RWPE2 (cell line): ENCODE data around the gene PTCH2.

Experiments used
- ATAC-seq: fragments of 200-7000 bp; cut with Tn5 transposase; 3 replicates; pipeline ENCODE4 v1.9.1; 2021; ENCODE audit warnings: low read depth
- DNase-seq: peaks from one replicate; pipeline ENCODE4 v3.0.0-alpha.2; 2020; ENCODE audit warnings: low spot score
- H3K27ac ChIP-seq: fragments of 450-650 bp; 2 replicates; pipeline ENCODE4 v1.5.1; 2017; ENCODE audit warnings: mild to moderate bottlenecking; ENCODE audit not compliant: poor library complexity, severe bottlenecking
- H3K27me3 ChIP-seq: fragments of 250-450 bp; sonication (Bioruptor Pico); 2 replicates; pipeline ENCODE4 v1.5.1; 2021; ENCODE audit warnings: mild to moderate bottlenecking, moderate library complexity; ENCODE audit not compliant: insufficient read depth, poor library complexity, severe bottlenecking
- H3K36me3 ChIP-seq: fragments of 250-450 bp; sonication (Bioruptor Pico); 2 replicates; pipeline ENCODE4 v1.5.1; 2020; ENCODE audit warnings: low read depth, mild to moderate bottlenecking, moderate library complexity
- H3K4me1 ChIP-seq: fragments of 250-450 bp; sonication (Bioruptor Pico); 2 replicates; pipeline ENCODE4 v1.5.1; 2021; ENCODE audit warnings: mild to moderate bottlenecking, moderate library complexity; ENCODE audit not compliant: insufficient read depth, poor library complexity, severe bottlenecking
- H3K4me3 ChIP-seq: fragments of 250-450 bp; sonication (Bioruptor Pico); 2 replicates; pipeline ENCODE4 v1.5.1; 2021; ENCODE audit warnings: mild to moderate bottlenecking, moderate library complexity; ENCODE audit not compliant: severe bottlenecking
- H3K9me3 ChIP-seq: fragments of 250-450 bp; sonication (Bioruptor Pico); 2 replicates; pipeline ENCODE4 v1.5.1; 2021; ENCODE audit warnings: mild to moderate bottlenecking, moderate library complexity; ENCODE audit not compliant: severe bottlenecking
- CTCF ChIP-seq: fragments of 450-650 bp; IDR thresholded peaks from one replicate; pipeline ENCODE4 v1.5.1; 2017; ENCODE audit warnings: mild to moderate bottlenecking, moderate library complexity; ENCODE audit not compliant: poor library complexity, severe bottlenecking

Gene PTCH2

GRCh38 chr1:44853201-44853600 lies 10.1 kb upstream of the PTCH2 start:
- Histone ChIP-seq H3K27ac (no peak overlapping the region), H3K36me3 (peaks cover 3% of the 10 kb centered on the region; the same call in 1 of the 2 replicates), H3K4me3 (no peak overlapping the region), H3K4me1 (no peaks in the 10 kb centered on the region), H3K27me3 (no peaks in the 10 kb centered on the region), H3K9me3 (no peaks in the 10 kb centered on the region)
- DNase-seq (no peak), ATAC-seq (no peak)
- TF ChIP-seq CTCF = no peak

GRCh38 chr1:44851308-44851707 lies 8.3 kb upstream of the PTCH2 start:
- DNase-seq = no peak
- Histone ChIP-seq H3K27me3 (no peaks in the 10 kb centered on the region), H3K36me3 (no peaks in the 10 kb centered on the region), H3K27ac (no peak overlapping the region), H3K4me3 (no peak overlapping the region), H3K9me3 (no peaks in the 10 kb centered on the region), H3K4me1 (no peaks in the 10 kb centered on the region)
- no peak for ATAC-seq
- TF ChIP-seq CTCF = no peak

GRCh38 chr1:44849575-44850132 lies 6.6 kb upstream of the PTCH2 start:
- H3K36me3 ChIP-seq = no peaks in the 10 kb centered on the region
- H3K4me3 ChIP-seq = no peak overlapping the region
- ATAC-seq (no peak), DNase-seq (no peak)
- no peaks in the 10 kb centered on the region for H3K4me1 ChIP-seq
- no peaks in the 10 kb centered on the region for H3K9me3 ChIP-seq
- no peaks in the 10 kb centered on the region for H3K27me3 ChIP-seq
- no peak overlapping the region for H3K27ac ChIP-seq
- TF ChIP-seq CTCF = no peak

GRCh38 chr1:44848456-44849181 lies 5.6 kb upstream of the PTCH2 start:
- ATAC-seq (no peak), DNase-seq (no peak)
- no peak for TF ChIP-seq CTCF
- no peaks in the 10 kb centered on the region for H3K27me3 ChIP-seq
- no peaks in the 10 kb centered on the region for H3K4me1 ChIP-seq
- no peaks in the 10 kb centered on the region for H3K36me3 ChIP-seq
- no peak overlapping the region for H3K4me3 ChIP-seq
- H3K9me3 ChIP-seq = no peaks in the 10 kb centered on the region
- no peak overlapping the region for H3K27ac ChIP-seq

- no peaks in the 10 kb centered on the region for H3K36me3 ChIP-seq
- no peaks in the 10 kb centered on the region for H3K27me3 ChIP-seq
- H3K9me3 ChIP-seq = no peaks in the 10 kb centered on the region
- no peak overlapping the region for H3K4me3 ChIP-seq
- DNase-seq (no peak), ATAC-seq (no peak)
- no peak overlapping the region for H3K27ac ChIP-seq
- H3K4me1 ChIP-seq = no peaks in the 10 kb centered on the region
- TF ChIP-seq CTCF = no peak
Measured at GRCh38 chr1:44847845-44848244, 4.8 kb upstream of the PTCH2 start.
